HG02759 (cell line): ENCODE data around the gene CACNA1I.

ENCODE experiments used
- ATAC-seq: cut with Tn5 transposase; IDR thresholded peaks from one replicate; pipeline ENCODE4 v1.9.1; 2021; ENCODE audit warnings: mild to moderate bottlenecking, moderate library complexity; ENCODE audit not compliant: unreplicated experiment

CACNA1I gene

DNA sequence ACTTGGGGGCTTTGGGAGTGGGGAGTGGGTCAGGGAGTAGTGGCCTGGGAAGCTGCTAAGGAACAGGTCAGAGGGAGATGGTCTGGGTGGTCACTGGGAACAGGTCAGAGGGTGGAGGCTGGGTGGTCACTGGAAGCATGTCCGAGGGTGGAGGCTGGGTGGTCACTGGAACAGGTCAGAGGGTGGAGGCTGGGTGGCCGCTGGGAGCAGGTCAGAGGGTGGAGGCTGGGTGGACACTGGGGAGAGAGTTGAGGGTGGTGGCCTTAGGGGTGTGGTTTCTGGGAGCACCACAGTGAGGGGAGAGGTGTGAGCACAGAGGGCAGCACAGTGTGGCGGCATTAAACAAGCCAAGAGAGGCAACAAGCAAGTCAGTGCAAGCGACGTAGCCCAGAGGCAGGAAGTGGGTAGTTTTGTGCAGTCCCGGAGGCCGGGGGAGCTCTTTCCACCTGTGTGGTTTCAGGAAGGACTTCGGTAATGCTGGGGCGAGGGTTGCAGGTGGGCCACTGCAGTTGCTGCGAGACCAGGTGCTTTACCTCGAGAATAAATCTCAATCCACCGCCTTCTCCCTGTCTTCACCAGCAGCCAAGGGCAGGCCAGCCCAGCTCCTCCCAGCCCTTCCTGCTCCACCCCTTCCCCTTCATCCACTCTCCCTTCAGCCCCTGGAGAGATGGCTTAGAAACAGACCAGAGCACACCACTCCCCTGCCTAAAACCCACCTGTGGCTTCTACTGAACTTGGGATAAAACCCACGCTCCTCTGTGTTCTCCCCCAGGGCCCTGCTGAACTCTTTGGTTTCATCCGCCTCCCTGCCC lies 3.2 kb upstream of the CACNA1I start:
- no peak for ATAC-seq

DNA sequence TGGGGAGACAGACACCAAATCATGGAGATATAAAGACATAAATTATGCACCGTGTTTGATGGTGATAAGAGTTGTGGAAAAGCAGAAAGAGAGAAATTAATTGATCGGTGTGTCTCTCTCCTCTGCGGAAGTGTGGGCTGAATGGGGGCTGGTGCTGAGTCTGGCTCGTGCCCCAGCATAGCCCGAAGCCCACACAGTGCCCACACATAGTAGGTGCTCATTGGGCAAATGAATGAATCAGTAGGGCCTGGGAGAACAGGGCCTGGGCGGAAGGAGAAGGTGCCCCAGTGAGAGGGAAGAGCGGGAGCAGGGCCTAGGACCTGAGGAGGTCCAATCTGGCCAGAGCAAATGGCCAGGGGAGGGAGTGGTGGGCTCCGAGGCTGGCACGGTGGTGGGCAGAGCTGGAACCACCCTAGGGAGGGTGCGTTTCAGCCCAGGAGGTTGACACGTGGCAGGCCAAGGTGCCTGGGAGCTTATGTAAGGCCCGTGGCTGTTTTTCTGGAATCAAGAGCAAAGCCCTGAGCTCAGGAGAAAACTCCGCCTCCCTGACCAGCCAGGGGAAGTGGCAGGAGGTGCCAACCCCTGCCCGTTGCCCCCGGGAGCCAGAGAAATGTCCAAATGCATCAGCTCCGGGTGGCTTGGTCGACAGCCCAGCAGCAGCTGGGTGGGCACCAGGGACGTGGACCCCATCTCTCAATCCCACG lies 2.1 kb upstream of the CACNA1I start:
- ATAC-seq = no peak

- ATAC-seq = no peak
Measured at GRCh38 chr22:39569066-39569465, 1.5 kb upstream of the CACNA1I start.

- no peak for ATAC-seq
Measured at GRCh38 chr22:39570226-39570625, 327 bp upstream of the CACNA1I start.

DNA sequence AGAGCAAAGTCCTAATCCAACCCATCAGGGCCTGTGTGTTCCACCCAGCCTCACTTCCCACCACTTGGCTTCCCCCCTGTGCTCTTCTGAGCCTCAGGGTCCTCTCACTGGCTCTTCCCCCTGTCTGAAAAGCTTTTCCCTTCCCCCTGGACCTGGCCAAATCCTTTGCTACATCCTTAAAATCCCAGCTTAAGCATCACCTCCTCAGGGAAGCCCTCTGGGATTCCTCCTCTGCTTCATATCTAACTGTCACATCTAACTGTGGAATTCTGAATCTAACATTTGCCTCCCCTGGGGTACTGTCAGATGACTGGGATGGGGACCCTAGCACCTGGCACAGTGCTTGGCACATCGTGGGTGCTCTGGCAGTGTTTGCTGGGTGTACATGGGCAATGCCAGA lies 985 bp downstream of the CACNA1I start:
- no peak for ATAC-seq

- ATAC-seq = no peak
Measured at GRCh38 chr22:39574779-39575551, 4.4 kb downstream of the CACNA1I start.

DNA sequence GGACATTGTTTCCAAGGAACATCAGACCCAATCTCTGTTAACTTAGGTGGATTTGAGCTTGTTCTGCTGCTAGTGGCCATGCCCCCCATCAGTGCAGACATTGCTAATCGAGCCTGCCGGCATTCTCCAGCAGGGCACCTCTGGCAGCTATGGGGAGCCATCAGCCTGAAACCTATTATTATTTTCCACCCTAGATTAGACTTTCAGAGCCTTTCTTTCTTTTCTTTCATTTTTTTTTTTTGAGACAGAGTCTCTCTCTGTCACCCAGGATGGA lies 4.9 kb downstream of the CACNA1I start:
- no peak for ATAC-seq

- ATAC-seq = no peak
Measured at GRCh38 chr22:39576027-39576426, 5.5 kb downstream of the CACNA1I start.

DNA sequence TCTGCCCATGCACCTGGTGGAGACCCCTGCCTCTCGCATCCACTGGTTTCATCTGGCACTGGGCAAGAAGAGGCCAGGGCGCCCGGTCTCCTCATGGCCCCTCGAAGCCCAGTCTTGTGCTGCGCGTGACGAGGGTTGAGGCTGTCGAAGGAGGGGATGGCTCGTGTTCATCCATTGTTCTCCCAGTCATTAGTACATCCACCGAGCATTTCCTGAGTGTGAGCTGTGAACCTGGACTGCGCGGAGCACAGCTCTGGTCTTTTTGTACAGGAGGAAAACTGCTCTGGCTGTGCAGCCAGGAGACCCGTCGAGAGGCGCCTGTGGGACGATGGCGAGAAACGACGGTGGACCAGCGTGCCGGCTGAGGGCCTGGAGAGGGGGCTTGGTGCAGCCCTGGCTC lies 6.8 kb downstream of the CACNA1I start:
- ATAC-seq = no peak

DNA sequence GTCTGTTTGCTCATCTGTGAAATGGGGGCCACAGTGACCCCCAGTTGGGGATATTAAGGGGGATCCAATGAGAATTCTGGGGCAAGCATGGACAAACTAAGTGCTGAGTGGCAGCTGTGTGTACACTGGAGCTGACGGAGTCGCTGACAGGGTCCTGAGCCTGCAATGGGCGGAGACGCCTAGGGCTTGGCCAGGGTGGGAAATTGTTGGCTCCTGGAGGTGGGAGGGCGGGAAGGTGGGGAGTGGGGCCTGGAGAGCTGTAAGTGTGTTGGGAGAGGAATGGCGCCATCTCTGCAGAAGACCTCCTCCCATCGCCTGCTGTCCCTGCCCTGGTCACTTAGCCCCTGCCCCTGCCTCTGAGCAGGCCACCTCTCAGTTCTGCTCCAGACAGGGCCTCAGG lies 7.3 kb downstream of the CACNA1I start:
- ATAC-seq = no peak

DNA sequence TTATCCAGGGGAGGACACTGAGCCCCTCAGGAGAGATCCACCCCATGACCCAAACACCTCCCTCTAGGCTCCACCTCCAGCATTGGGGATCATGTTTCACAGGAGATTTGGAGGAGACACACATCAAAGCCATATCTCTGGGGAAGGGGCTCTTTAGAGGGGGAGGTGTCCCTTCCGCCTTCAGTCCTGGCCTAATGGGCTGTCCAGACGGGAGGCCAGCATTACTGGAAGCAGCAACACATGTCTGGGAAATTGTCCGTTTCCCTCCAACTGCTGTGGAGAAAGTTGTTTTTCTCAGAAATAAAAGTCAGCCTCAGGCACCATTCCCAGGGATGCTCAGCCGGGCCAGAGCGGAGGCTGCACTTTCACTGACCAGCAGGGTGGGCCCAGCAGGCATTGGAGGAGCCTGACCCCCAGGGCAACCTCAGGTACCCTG lies 9.5 kb downstream of the CACNA1I start:
- no peak for ATAC-seq

DNA sequence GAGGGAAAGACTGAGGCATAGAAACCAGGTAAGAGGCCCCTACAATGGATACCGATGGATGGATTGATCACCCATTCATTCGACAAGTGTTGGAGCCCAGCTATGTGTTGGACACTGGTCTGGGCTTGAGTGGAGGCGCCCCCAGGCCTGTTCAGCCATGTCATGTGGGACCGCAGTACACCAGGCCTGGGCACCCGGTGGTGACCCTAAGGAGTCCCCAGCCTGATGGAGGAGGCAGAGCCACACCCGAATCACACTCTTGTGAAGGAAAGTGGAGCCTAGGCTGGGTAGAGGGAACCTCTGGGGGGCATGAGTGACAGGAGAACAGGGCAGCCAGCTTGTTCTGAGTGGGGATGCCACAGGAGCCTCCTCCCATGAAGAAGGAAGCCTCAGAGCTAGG lies 10.2 kb downstream of the CACNA1I start:
- ATAC-seq = no peak

DNA sequence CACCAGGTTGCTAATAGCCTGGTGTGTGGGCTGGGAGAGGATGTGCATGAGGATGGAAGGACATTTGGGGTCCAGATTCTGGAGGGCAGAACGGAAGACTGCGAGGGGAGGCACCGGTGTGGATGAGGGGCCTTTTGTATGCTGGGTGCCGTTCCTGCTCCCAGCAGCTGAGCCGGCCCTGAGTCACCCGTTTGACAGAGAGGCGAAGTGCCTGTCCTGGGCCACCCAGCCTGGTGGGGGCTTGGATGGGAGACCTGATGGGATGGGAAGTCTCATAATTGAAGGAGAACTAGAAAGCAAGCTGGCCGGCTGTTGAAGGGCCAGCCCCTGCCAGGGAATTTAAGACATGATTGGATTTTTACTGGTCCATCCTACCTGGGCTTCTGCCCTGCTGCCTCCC lies 10.8 kb downstream of the CACNA1I start:
- no peak for ATAC-seq

DNA sequence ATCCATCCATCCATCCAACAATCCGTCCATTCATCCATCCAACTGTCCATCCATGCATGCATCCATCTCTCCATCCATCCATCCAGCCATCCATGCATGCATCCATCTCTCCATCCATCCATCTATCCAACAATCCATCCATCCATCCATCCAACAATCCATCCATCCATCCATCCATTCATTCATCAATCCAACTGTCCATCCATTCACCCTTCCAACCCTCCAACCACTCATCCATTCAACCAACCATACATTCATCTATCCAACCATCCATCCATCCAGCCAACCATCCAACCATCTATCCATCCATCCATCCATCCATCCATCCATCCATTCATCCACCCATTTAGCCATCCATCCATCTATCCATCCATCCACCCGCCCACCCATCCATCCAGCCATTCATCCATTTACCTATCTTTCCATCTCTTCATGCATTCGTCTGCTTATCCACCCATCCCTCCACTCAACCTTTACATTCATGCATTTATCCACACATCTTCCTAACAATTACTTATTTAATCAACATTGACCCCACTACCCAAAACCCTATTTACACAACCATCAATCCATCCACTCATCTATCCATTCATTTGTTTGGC lies 12.6 kb downstream of the CACNA1I start:
- ATAC-seq = no peak

GRCh38 chr22:39589875-39590274 lies 19.3 kb downstream of the CACNA1I start:
- no peak for ATAC-seq

DNA sequence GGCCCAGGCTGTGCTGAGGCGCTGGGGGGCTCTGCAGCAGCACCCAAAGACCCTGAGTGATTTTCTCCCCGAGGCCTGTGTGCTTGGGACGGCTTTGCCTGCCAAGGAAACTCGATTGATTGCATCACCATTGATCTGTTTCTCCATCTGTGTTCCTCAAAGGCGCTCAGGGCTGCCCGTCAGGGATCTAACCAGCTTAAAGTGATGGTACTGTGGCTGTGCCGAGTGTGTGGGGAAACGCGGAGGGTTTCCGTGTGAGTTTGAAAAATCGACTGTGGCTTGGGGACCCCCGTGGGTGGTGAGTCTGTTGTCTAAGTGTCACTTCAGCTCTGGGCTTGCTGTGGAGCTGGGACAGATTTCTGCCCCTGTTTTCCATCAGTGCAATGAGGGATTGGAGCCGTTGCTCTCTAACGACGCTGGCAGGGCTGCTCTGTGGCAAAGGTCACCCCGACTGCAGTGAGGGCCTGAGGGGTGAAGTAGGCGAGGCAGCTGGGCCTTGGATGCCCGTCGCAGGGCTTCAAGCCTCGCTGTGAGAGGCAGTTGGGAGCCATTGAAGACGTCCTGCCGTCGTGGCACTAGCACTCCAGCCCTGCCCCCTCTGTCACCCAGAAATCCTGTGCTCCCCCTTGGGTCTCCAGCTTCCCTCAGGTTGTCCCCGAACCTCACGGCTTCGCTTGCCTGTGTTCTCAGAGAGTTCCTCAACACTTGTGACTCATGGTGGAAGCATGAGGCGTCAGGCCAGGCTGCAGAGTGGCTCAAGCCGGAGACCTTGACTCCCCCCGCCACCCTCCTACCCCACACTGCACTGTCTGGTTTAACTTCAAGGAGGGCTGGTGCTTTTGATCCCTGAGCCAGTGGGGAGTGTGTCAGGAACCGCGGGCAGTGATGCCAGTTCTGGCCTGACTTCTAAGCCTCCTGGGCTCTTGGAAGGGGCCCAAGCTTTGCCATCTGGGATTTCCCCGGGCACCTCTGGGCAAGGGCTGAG lies 21.8 kb downstream of the CACNA1I start:
- ATAC-seq = no peak

DNA sequence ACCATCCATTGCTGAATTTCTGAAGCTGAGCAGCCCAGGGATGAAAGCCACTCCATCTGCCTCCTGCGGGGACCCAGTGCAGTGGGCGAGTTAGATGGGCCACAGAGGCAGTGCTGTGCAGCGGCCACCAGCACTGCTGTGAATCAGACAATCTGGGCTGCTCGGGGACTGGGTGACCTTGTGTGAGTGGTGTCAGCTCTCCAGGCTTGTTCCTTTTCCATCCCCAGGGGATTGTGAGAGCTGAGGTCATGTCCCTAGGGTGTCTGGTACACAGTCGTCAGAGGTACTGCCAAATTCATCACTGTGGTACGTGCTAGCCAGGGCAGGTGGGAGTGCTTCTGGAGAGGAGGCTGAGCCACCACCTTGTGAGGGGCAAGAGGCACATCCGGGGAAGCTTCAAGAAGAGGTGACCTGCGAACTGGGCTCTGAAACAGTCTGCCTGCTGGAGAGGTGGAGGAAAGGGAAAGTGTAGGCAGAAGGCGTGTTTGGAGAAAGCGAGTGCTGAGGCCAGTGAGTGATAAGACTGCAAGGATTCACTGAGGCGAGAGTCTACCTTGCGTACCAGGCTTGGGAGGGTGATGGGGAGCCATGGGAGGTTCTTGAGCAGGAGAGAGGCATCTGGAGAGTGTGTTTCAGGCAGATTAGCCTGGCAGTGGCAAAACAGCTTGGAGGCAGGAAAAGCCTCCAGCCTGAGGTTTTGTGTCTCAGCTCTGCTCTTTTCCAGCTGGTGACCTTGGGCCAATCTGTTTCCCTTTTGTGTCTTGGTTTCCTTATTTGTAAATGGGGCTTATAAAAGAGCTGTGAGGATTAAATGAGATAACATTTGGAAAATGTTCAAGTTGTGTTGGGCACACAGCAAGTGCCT lies 22.7 kb downstream of the CACNA1I start:
- ATAC-seq = no peak

GRCh38 chr22:39593931-39594285 lies 23.4 kb downstream of the CACNA1I start:
- no peak for ATAC-seq

GRCh38 chr22:39594411-39594810 lies 23.9 kb downstream of the CACNA1I start:
- no peak for ATAC-seq
